ENCODE data around the gene NPC1L1. TPM values are rescaled to one million over a fixed set of nuclear protein-coding genes. Genes with fewer than 3 reads are reported as not detected.
"Not testable (repeated sequence)": the region's sequence is repeated elsewhere in the genome, so short reads cannot be mapped to it uniquely, and the experiment has no call there.

The NPC1L1 gene
- total RNA-seq, 4 donors from 2014 or later = 0.24 to 0.65 (median 0.28) TPM

DNA sequence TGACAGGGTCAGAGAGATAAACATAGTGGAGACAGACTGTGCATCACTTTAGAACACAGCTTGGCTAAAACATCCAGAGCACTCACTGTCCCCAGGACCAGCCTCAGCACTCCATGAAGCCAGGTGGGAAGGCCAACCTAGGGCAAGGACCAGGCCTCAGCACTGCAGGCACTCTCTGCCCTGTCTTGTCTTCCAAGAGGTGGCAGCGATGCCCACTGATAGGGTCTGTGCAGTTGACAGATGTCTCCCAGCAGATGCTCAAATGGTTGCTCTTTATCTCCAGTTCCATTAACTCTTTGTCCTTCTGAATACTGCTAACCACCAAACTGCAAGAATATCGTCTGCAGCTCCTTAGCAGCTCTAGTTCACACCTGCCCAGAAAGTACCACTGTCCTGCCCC lies 23.5 kb upstream of the NPC1L1 start:
- ATAC-seq (ENCODE audit: low FRiP score) = no peak
- no peak for TF ChIP-seq CTCF (IDR thresholded peaks at IDR 0.05)
- DNase-seq (ENCODE audit: low spot score) = no peak

GRCh38 chr7:44563171-44563679 lies 22.1 kb upstream of the NPC1L1 start:
- no peak for TF ChIP-seq CTCF (IDR thresholded peaks at IDR 0.05)
- ATAC-seq (ENCODE audit: low FRiP score) (no peak), DNase-seq (ENCODE audit: low spot score) (no peak)

GRCh38 chr7:44562622-44562962 lies 21.5 kb upstream of the NPC1L1 start:
- ATAC-seq (ENCODE audit: low FRiP score); DNase-seq (ENCODE audit: low spot score): not testable (repeated sequence)

GRCh38 chr7:44561962-44562621 lies 21.0 kb upstream of the NPC1L1 start:
- ATAC-seq (ENCODE audit: low FRiP score) (no peak), DNase-seq (ENCODE audit: low spot score) (no peak)
- TF ChIP-seq CTCF (IDR thresholded peaks at IDR 0.05) = no peak

DNA sequence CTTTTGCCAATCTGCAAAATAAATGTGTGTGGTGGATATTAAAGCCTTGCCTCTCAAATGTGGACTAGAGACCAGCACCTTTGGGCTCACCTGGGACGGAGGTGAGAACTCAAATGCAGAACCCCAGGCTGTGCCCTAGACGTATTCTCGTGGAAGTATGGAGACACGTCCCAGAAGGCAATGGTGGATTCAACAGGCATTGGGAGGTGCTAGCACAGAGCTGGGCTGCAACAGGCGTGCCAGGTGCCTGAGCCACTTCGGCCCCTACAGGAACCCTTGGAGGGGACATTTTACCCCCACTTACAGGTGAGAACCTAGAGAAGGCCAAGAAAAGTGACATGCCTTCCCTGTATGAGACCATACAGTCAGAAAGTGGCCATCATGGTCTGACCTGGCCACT lies 20.4 kb upstream of the NPC1L1 start:
- DNase-seq (ENCODE audit: low spot score) (no peak), ATAC-seq (ENCODE audit: low FRiP score) (no peak)
- TF ChIP-seq CTCF (IDR thresholded peaks at IDR 0.05) = no peak

DNA sequence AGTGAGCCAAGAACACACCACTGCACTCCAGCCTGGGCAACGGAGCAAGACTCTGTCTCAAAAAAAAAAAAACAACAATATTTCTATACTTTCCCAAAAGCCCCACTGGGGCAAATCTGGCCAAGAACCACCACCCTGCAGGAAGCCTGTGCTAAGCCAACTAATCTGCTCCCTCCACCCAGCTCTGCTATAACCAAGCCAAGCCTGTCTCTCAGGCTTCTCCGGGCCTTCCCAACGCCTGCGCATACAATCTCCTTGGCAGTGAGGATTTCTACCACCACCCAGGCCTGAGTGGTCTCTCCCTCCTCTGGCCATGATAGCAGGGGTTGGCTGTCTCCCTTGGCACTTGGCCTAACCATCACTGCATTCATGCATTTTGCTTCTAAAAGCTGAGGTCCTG lies 18.4 kb upstream of the NPC1L1 start:
- DNase-seq (ENCODE audit: low spot score) (no peak), ATAC-seq (ENCODE audit: low FRiP score) (no peak)
- TF ChIP-seq CTCF (IDR thresholded peaks at IDR 0.05) = no peak

GRCh38 chr7:44557485-44557884 lies 16.4 kb upstream of the NPC1L1 start:
- ATAC-seq (ENCODE audit: low FRiP score) (no peak), DNase-seq (ENCODE audit: low spot score) (no peak)
- no peak for TF ChIP-seq CTCF (IDR thresholded peaks at IDR 0.05)

All from omental fat pad (tissue), 4 donors.